IMR-90 (cell line): ENCODE data around the gene CYTH2. TPM values are rescaled to one million over a fixed set of nuclear protein-coding genes. Genes with fewer than 3 reads are reported as not detected.

ENCODE experiments used
- ATAC-seq: fragments of 200-7000 bp; cut with Tn5 transposase; 2 replicates; pipeline ENCODE4 v1.9.1; 2020; ENCODE audit warnings: low read depth, mild to moderate bottlenecking, moderate library complexity
- BruUV-seq: library from RNA; stranded (reverse); fragments of 400-500 nt; replicated peaks from 2 replicates; lab custom pipeline; 2021; lab: Mats Ljungman, UMichigan
- CTCF ChIA-PET: fragments of 300-600 bp; formaldehyde crosslinking; extraction: SDS; loops from one replicate; lab custom pipeline; 2021; ENCODE audit warnings: antibody characterized with exemption; lab: Yijun Ruan, JAX
- POLR2A ChIA-PET: fragments of 300-600 bp; sonication (Branson Sonifier 250); formaldehyde crosslinking; loops from one replicate; lab custom pipeline; 2022; ENCODE audit warnings: antibody characterized with exemption; ENCODE audit not compliant: unreplicated experiment; lab: Charles Lee
- DNase-seq: peaks from one replicate; pipeline ENCODE4 v3.0.0; 2013
- H2AFZ ChIP-seq: replicated peaks from 2 replicates; pipeline ENCODE3; 2013; ENCODE audit warnings: low read length, mild to moderate bottlenecking; ENCODE audit not compliant: poor library complexity
- H2AK5ac ChIP-seq: 2 replicates; pipeline ENCODE4 v1.6.1; 2013; ENCODE audit warnings: low read depth, low read length, inconsistent platforms
- H2AK9ac ChIP-seq: replicated peaks from 2 replicates; pipeline ENCODE3; 2013; ENCODE audit warnings: mild to moderate bottlenecking, low read depth, low read length, moderate library complexity; ENCODE audit not compliant: poor library complexity
- H2BK120ac ChIP-seq: 2 replicates; pipeline ENCODE4 v1.6.1; 2013; ENCODE audit warnings: low read depth, low read length, inconsistent platforms
- H2BK15ac ChIP-seq: 3 replicates; pipeline ENCODE4 v1.6.1; 2013; ENCODE audit warnings: low read depth, low read length, inconsistent platforms
- H2BK20ac ChIP-seq: 2 replicates; pipeline ENCODE4 v1.6.1; 2013; ENCODE audit warnings: low read depth, mild to moderate bottlenecking, inconsistent platforms, low read length, moderate library complexity
- H2BK5ac ChIP-seq: 2 replicates; pipeline ENCODE4 v1.6.1; 2013; ENCODE audit warnings: mild to moderate bottlenecking, low read depth, low read length, inconsistent platforms; ENCODE audit not compliant: poor library complexity, severe bottlenecking
- H3K14ac ChIP-seq: replicated peaks from 2 replicates; pipeline ENCODE4 v1.6.1; 2013; ENCODE audit warnings: low read depth, low read length, inconsistent platforms
- H3K18ac ChIP-seq: 2 replicates; pipeline ENCODE4 v1.6.1; 2013; ENCODE audit warnings: low read depth, low read length, control low read depth
- H3K23ac ChIP-seq: 2 replicates; pipeline ENCODE4 v1.6.1; 2013; ENCODE audit warnings: low read depth, low read length, inconsistent platforms
- H3K27ac ChIP-seq: 2 replicates; pipeline ENCODE4 v1.5.1; 2013; ENCODE audit warnings: mild to moderate bottlenecking, control low read depth, low read length; ENCODE audit not compliant: insufficient read depth
- H3K27me3 ChIP-seq: 2 replicates; pipeline ENCODE4 v1.6.1; 2013; ENCODE audit warnings: low read length; ENCODE audit not compliant: control insufficient read depth, insufficient read depth
- H3K36me3 ChIP-seq: 2 replicates; pipeline ENCODE4 v1.6.1; 2013; ENCODE audit warnings: low read length, mixed read lengths; ENCODE audit not compliant: control insufficient read depth, insufficient read depth
- H3K4ac ChIP-seq: 2 replicates; pipeline ENCODE4 v1.6.1; 2013; ENCODE audit warnings: low read depth, low read length, inconsistent platforms
- H3K4me1 ChIP-seq: 2 replicates; pipeline ENCODE4 v1.6.1; 2013; ENCODE audit warnings: low read length, mixed read lengths; ENCODE audit not compliant: control insufficient read depth, insufficient read depth
- H3K4me2 ChIP-seq: 2 replicates; pipeline ENCODE4 v1.6.1; 2013; ENCODE audit warnings: low read depth, mild to moderate bottlenecking, control low read depth, low read length, moderate library complexity
- H3K4me3 ChIP-seq: 2 replicates; pipeline ENCODE4 v1.5.1; 2013; ENCODE audit warnings: low read depth, mild to moderate bottlenecking, control low read depth, low read length, moderate library complexity; ENCODE audit not compliant: insufficient read depth
- H3K56ac ChIP-seq: 2 replicates; pipeline ENCODE4 v1.6.1; 2013; ENCODE audit warnings: low read length, inconsistent platforms; ENCODE audit not compliant: insufficient read depth; ENCODE audit errors: extremely low read depth
- H3K79me1 ChIP-seq, 2 experiments: 2 replicates each; pipeline ENCODE4 v1.6.1; 2013; ENCODE audit warnings: low read length in 2 of 2, inconsistent platforms in 1 of 2, low read depth in 1 of 2
- H3K9ac ChIP-seq: 2 replicates; pipeline ENCODE4 v1.6.1; 2013; ENCODE audit warnings: low read depth, low read length, control low read depth
- H3K9me1 ChIP-seq: 2 replicates; pipeline ENCODE4 v1.6.1; 2013; ENCODE audit warnings: low read length, inconsistent platforms; ENCODE audit not compliant: insufficient read depth
- H3K9me3 ChIP-seq: 2 replicates; pipeline ENCODE4 v1.6.1; 2013; ENCODE audit warnings: low read length; ENCODE audit not compliant: control insufficient read depth, insufficient read depth
- H4K20me1 ChIP-seq: 2 replicates; pipeline ENCODE4 v1.6.1; 2013; ENCODE audit warnings: low read length, inconsistent platforms; ENCODE audit not compliant: insufficient read depth
- H4K5ac ChIP-seq: 2 replicates; pipeline ENCODE4 v1.6.1; 2013; ENCODE audit warnings: mild to moderate bottlenecking, low read depth, low read length, control low read depth
- H4K8ac ChIP-seq, 2 experiments: 2 replicates each; pipeline ENCODE4 v1.6.1; 2013; ENCODE audit warnings: low read depth in 2 of 2, low read length in 2 of 2, control low read depth in 1 of 2, inconsistent platforms in 1 of 2
- H4K91ac ChIP-seq: 2 replicates; pipeline ENCODE4 v1.6.1; 2013; ENCODE audit warnings: low read depth, low read length, inconsistent platforms; ENCODE audit not compliant: insufficient read depth
- BHLHE40 ChIP-seq: fragments of 150-350 bp; IDR thresholded peaks from 2 replicates; pipeline ENCODE4 v1.6.1; 2016; ENCODE audit warnings: mild to moderate bottlenecking, low read depth, low read length
- CEBPB ChIP-seq: IDR thresholded peaks from 2 replicates; pipeline ENCODE4 v1.6.1; 2012; ENCODE audit warnings: low read depth, low read length, improper control_type of control experiment
- CHD1 ChIP-seq: IDR thresholded peaks from 2 replicates; pipeline ENCODE4 v1.6.1; 2012; ENCODE audit warnings: low read depth, low read length, improper control_type of control experiment
- CTCF ChIP-seq: conservative IDR thresholded peaks from 2 replicates; pipeline ENCODE4 v1.5.1; 2012; ENCODE audit warnings: mild to moderate bottlenecking, low read depth, low read length, improper control_type of control experiment
- ELK1 ChIP-seq: fragments of 150-350 bp; IDR thresholded peaks from 2 replicates; pipeline ENCODE4 v1.6.1; 2016; ENCODE audit warnings: low read depth, mild to moderate bottlenecking, low read length, moderate library complexity, borderline replicate concordance
- FOS ChIP-seq: fragments of 150-350 bp; IDR thresholded peaks from 2 replicates; pipeline ENCODE4 v1.6.1; 2016; ENCODE audit warnings: low read depth, low read length
- MAFK ChIP-seq: IDR thresholded peaks from 2 replicates; pipeline ENCODE4 v1.6.1; 2012; ENCODE audit warnings: low read depth, low read length, improper control_type of control experiment
- MAZ ChIP-seq: IDR thresholded peaks from 2 replicates; pipeline ENCODE4 v1.6.1; 2012; ENCODE audit warnings: low read depth, mild to moderate bottlenecking, low read length, improper control_type of control experiment, moderate library complexity, borderline replicate concordance
- MXI1 ChIP-seq: IDR thresholded peaks from 2 replicates; pipeline ENCODE4 v1.6.1; 2012; ENCODE audit warnings: low read depth, mild to moderate bottlenecking, low read length, moderate library complexity, borderline replicate concordance
- NFE2L2 ChIP-seq: fragments of 150-350 bp; IDR thresholded peaks from 2 replicates; pipeline ENCODE4 v1.6.1; 2016; ENCODE audit warnings: low read depth, mild to moderate bottlenecking, low read length
- POLR2A ChIP-seq: IDR thresholded peaks from 2 replicates; pipeline ENCODE4 v1.6.1; 2012; ENCODE audit warnings: mild to moderate bottlenecking, low read depth, low read length
- RAD21 ChIP-seq: IDR thresholded peaks from 2 replicates; pipeline ENCODE4 v1.6.1; 2012; ENCODE audit warnings: low read length, improper control_type of control experiment
- RCOR1 ChIP-seq: IDR thresholded peaks from 2 replicates; pipeline ENCODE4 v1.6.1; 2012; ENCODE audit warnings: mild to moderate bottlenecking, low read length, improper control_type of control experiment; ENCODE audit not compliant: insufficient replicate concordance
- RFX5 ChIP-seq: IDR thresholded peaks from 2 replicates; pipeline ENCODE4 v1.8.0; 2012; ENCODE audit warnings: low read depth, mild to moderate bottlenecking, low read length, moderate library complexity
- SMC3 ChIP-seq: fragments of 150-350 bp; IDR thresholded peaks from 2 replicates; pipeline ENCODE4 v1.6.1; 2016; ENCODE audit warnings: low read depth, mild to moderate bottlenecking, antibody characterized with exemption, low read length, moderate library complexity
- USF2 ChIP-seq: fragments of 150-350 bp; IDR thresholded peaks from 2 replicates; pipeline ENCODE4 v1.6.1; 2017; ENCODE audit warnings: mild to moderate bottlenecking, antibody characterized with exemption, low read length, low read depth
- WGBS, 2 experiments: methylation state at CpG; one replicate each; pipeline versions ENCODE4 v1.1.5 to v1.1.7; 2013; ENCODE audit warnings: missing lambda C conversion rate in 2 of 2; ENCODE audit not compliant: insufficient read length in 1 of 2; ENCODE audit errors: extremely low coverage in 2 of 2; 5-methylcytosine and 5-hydroxymethylcytosine counted together
- dilution Hi-C: fragments of 300-500 bp; cut with HindIII; formaldehyde crosslinking; loops from one replicate; pipeline ENCODE4 v1.14.3; 2018; ENCODE audit warnings: low sequenced_read_pairs; ENCODE audit not compliant: unreplicated experiment
- in situ Hi-C: fragments of 300-500 bp; cut with MboI; formaldehyde crosslinking; loops from 3 replicates; pipeline ENCODE4 v1.14.3; 2019; ENCODE audit warnings: low sequenced_read_pairs, inconsistent platforms, mixed read lengths
- intact Hi-C: fragments of 100-400 bp; cut with micrococcal nuclease; formaldehyde crosslinking; loops from 2 replicates; pipeline ENCODE4 v1.10.0; 2022
- polyA plus RNA-seq, 3 experiments: library from polyadenylated mRNA; depleted of rRNA; stranded (reverse); fragments of >200 nt; gene quantifications; 2 replicates each; pipeline ENCODE4 v1.2.3, GENCODE V29; 2012; ENCODE audit warnings: low replicate concordance in 1 of 3
- total RNA-seq: library from RNA; depleted of rRNA; stranded (reverse); fragments of >200 nt; gene quantifications from 2 replicates; pipeline ENCODE4 v1.2.3, GENCODE V29; 2012

Gene CYTH2
- total and polyA plus RNA-seq, 2 of the 4 experiments (the other 2 are of a cell fraction): 35.8 to 62.0 TPM

- ATAC-seq (no peak), DNase-seq (no peak)
- Histone ChIP-seq H3K36me3 (no peaks in the 10 kb centered on the region), H2AK5ac (no peak overlapping the region), H3K27me3 (peaks cover 25% of the 10 kb centered on the region), H3K9ac (no peak overlapping the region), H4K8ac (no peak overlapping the region), H2BK20ac (no peak overlapping the region), H4K5ac (no peak overlapping the region), H3K9me1 (no peaks in the 10 kb centered on the region), H3K4me2 (no peak overlapping the region), H3K14ac (no peak overlapping the region), H3K4me3 (no peak overlapping the region), H3K4ac (no peak overlapping the region), H4K91ac (no peak overlapping the region), H3K79me1 (no peaks in the 10 kb centered on the region), H3K27ac (no peak overlapping the region), H2BK15ac (no peak overlapping the region), H3K9me3 (no peaks in the 10 kb centered on the region), H3K23ac (no peak overlapping the region), H2AFZ (no peak overlapping the region), H4K20me1 (no peaks in the 10 kb centered on the region), H3K56ac (no peak overlapping the region), H3K18ac (no peak overlapping the region), H2BK120ac (no peak overlapping the region), H3K4me1 (no peaks in the 10 kb centered on the region), H2AK9ac (no peak overlapping the region), H2BK5ac (no peak overlapping the region)
- ChIA-PET POLR2A (no interaction called here), CTCF (interaction anchor here (1.9 kb wide), 1 partner anchor 75 kb away, joined by 10 read pairs; no protein-coding TSS in a partner anchor)
- BruUV-seq: no TSS peak
- intact Hi-C loops: no loop called here
- 91% methylated on average over 7 of the region's 32 CpGs; no CpG with 5 or more reads in 1 of the 2 experiments for WGBS, 2 experiments
- no peak for TF ChIP-seq RFX5
- no peak for TF ChIP-seq CHD1
- TF ChIP-seq CTCF: no peak
- no peak for TF ChIP-seq FOS
- TF ChIP-seq MAZ: no peak
- TF ChIP-seq CEBPB: no peak
- no peak for TF ChIP-seq NFE2L2
- no peak for TF ChIP-seq POLR2A
- no peak for TF ChIP-seq SMC3
- TF ChIP-seq MAFK: no peak
- no peak for TF ChIP-seq BHLHE40
- TF ChIP-seq MXI1: no peak
- no peak for TF ChIP-seq RAD21
- no peak for TF ChIP-seq RCOR1
- TF ChIP-seq USF2: no peak
- no peak for TF ChIP-seq ELK1
- dilution Hi-C loops: no loop called here
- in situ Hi-C loops: loop anchor here (5.0 kb wide), 1 partner anchor 73 kb away; no protein-coding TSS in a partner anchor
Measured at GRCh38 chr19:48508729-48509411, 39.7 kb downstream of the CYTH2 start.
